Caco-2 (cell line): ENCODE measurements around the gene PLCH1. TPM values are rescaled to one million over a fixed set of nuclear protein-coding genes. Genes with fewer than 3 reads are reported as not detected.

Experiments
- BruUV-seq: library from RNA; stranded (reverse); fragments of 400-500 nt; replicated peaks from 2 replicates; lab custom pipeline; 2021; lab: Mats Ljungman, UMichigan
- CTCF ChIA-PET: fragments of 300-600 bp; sonication (Branson Sonifier 250); formaldehyde crosslinking; loops from one replicate; lab custom pipeline; 2022; ENCODE audit warnings: antibody characterized with exemption; lab: Charles Lee
- POLR2A ChIA-PET: fragments of 300-600 bp; sonication (Branson Sonifier 250); formaldehyde crosslinking; loops from one replicate; lab custom pipeline; 2022; ENCODE audit warnings: antibody characterized with exemption; lab: Charles Lee
- DNase-seq, 2 experiments: peaks; one replicate each; pipeline versions ENCODE4 v3.0.0 to v3.0.0-alpha.2; 2020 to 2022
- H3K27me3 ChIP-seq: replicated peaks from 2 replicates; pipeline ENCODE4 v1.6.0; 2011; ENCODE audit warnings: low read length; ENCODE audit not compliant: control insufficient read depth, insufficient read depth
- H3K36me3 ChIP-seq: 2 replicates; pipeline ENCODE4 v1.5.1; 2011; ENCODE audit warnings: low read length; ENCODE audit not compliant: control insufficient read depth, insufficient read depth
- H3K4me1 ChIP-seq: fragments of 250-450 bp; sonication (Bioruptor Pico); 2 replicates; pipeline ENCODE4 v1.5.1; 2020; ENCODE audit warnings: mild to moderate bottlenecking
- H3K4me3 ChIP-seq: 2 replicates; pipeline ENCODE4 v1.5.1; 2011; ENCODE audit warnings: low read depth, mild to moderate bottlenecking, control low read depth, low read length
- H3K9me3 ChIP-seq: fragments of 250-450 bp; sonication (Bioruptor Pico); 2 replicates; pipeline ENCODE4 v1.5.1; 2020; ENCODE audit warnings: mild to moderate bottlenecking, moderate library complexity
- H3K27ac Mint-ChIP-seq: one replicate; pipeline ENCODE4 v1.8.0; 2022; ENCODE audit warnings: mixed read lengths; ENCODE audit not compliant: unreplicated experiment
- H3K27me3 Mint-ChIP-seq: one replicate; pipeline ENCODE4 v1.8.0; 2022; ENCODE audit warnings: mixed read lengths; ENCODE audit not compliant: insufficient read depth, unreplicated experiment
- H3K36me3 Mint-ChIP-seq: one replicate; pipeline ENCODE4 v1.8.0; 2022; ENCODE audit warnings: mild to moderate bottlenecking, mixed read lengths; ENCODE audit not compliant: insufficient read depth, unreplicated experiment
- H3K4me1 Mint-ChIP-seq: one replicate; pipeline ENCODE4 v1.8.0; 2022; ENCODE audit warnings: low read depth, mixed read lengths; ENCODE audit not compliant: unreplicated experiment
- H3K4me3 Mint-ChIP-seq: one replicate; pipeline ENCODE4 v1.8.0; 2022; ENCODE audit warnings: mild to moderate bottlenecking, moderate library complexity, mixed read lengths; ENCODE audit not compliant: unreplicated experiment
- H3K9me3 Mint-ChIP-seq: one replicate; pipeline ENCODE4 v1.8.0; 2022; ENCODE audit warnings: mixed read lengths; ENCODE audit not compliant: unreplicated experiment
- intact Hi-C: fragments of 100-400 bp; cut with micrococcal nuclease; formaldehyde crosslinking; loops from one replicate; pipeline ENCODE4 v1.10.0; 2022; ENCODE audit not compliant: unreplicated experiment
- total RNA-seq: library from RNA; stranded (reverse); gene quantifications from 2 replicates; pipeline ENCODE4 v1.2.3, GENCODE V29; 2022
- TF ChIP-seq, protein P1 (sequence below), 2 experiments: fragments of 200-600 bp in 1 of 2; IDR thresholded peaks; 1 replicate in 1 of 2; 2 replicates in 1 of 2; pipeline versions ENCODE4 v1.5.1 to v1.8.0; 2011 to 2022; ENCODE audit warnings: antibody characterized with exemption in 1 of 2, control low read depth in 1 of 2, inconsistent platforms in 1 of 2, low read depth in 1 of 2, low read length in 1 of 2, mild to moderate bottlenecking in 1 of 2, moderate library complexity in 1 of 2; ENCODE audit not compliant: insufficient read depth in 1 of 2, severe bottlenecking in 1 of 2, unreplicated experiment in 1 of 2

The PLCH1 gene
- total RNA-seq, 1 experiment from 2014 or later = 3.1 TPM

DNA sequence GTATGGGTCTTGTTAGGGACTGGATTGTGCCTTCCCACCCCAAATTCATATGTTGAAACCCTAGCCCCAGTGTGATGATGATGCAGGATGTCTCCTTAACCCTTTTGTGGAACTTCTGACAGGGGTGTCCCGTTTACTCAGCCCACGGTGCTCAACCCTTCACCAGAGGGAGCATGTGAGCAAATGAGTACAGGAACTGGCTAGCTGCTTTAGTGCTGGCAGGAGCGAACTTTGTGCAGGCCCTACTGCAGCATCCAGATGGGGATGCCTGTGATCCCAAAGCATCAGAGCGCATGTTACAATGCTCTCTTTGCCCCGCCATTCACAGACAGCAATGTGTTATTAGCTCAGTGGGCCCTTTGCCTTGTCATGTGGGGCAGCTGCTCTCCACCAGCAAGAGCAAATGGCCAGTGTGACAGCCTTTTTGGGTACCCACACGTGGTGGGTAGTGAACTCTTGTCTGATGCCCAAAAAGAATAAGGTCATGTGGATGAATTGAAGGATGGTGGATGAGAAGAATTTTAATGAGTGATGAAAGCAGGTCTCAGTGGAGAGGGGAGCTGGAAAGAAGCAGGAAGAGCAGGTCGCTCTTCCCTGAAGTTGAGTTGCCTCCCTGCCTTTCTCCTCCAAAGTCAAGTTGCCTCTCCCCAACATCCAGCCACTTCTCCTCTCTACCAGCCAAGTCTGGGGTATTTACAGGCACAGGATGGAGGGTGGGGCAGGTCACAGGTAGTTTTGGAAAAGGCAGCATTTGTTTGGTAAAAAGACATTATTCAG, 388.1 kb downstream of the PLCH1 start:
- POLR2A ChIA-PET = no interaction called here
- H3K36me3 ChIP-seq = no peaks in the 10 kb centered on the region
- no peaks in the 10 kb centered on the region for H3K27me3 ChIP-seq
- TF ChIP-seq, protein P1, sequence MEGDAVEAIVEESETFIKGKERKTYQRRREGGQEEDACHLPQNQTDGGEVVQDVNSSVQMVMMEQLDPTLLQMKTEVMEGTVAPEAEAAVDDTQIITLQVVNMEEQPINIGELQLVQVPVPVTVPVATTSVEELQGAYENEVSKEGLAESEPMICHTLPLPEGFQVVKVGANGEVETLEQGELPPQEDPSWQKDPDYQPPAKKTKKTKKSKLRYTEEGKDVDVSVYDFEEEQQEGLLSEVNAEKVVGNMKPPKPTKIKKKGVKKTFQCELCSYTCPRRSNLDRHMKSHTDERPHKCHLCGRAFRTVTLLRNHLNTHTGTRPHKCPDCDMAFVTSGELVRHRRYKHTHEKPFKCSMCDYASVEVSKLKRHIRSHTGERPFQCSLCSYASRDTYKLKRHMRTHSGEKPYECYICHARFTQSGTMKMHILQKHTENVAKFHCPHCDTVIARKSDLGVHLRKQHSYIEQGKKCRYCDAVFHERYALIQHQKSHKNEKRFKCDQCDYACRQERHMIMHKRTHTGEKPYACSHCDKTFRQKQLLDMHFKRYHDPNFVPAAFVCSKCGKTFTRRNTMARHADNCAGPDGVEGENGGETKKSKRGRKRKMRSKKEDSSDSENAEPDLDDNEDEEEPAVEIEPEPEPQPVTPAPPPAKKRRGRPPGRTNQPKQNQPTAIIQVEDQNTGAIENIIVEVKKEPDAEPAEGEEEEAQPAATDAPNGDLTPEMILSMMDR (IDR thresholded peaks at IDR 0.05; ENCODE audit: insufficient read depth in 1 of 2, low read depth in 1 of 2, low read length in 1 of 2, severe bottlenecking in 1 of 2, unreplicated experiment in 1 of 2) = peak in 1 of 2 experiments; percentile 30
- intact Hi-C loops = loop anchor here (10.0 kb wide), 1 partner anchor 508 kb away; no protein-coding TSS in a partner anchor
- no peak overlapping the region for H3K27ac Mint-ChIP-seq
- no peak overlapping the region for H3K4me3 ChIP-seq
- H3K4me3 Mint-ChIP-seq = no peak overlapping the region
- no TSS peak for BruUV-seq
- CTCF ChIA-PET = interaction anchor here (0.6 to 1.7 kb wide), 2 partner anchors 243 to 345 kb away, joined by 4 to 8 read pairs; no protein-coding TSS in a partner anchor
- no peaks in the 10 kb centered on the region for H3K27me3 Mint-ChIP-seq
- no peaks in the 10 kb centered on the region for H3K4me1 ChIP-seq
- peak in 1 of 2 experiments; percentile 21 for DNase-seq
- peaks cover 6% of the 10 kb centered on the region for H3K36me3 Mint-ChIP-seq
- H3K9me3 ChIP-seq = no peaks in the 10 kb centered on the region
- H3K9me3 Mint-ChIP-seq = no peaks in the 10 kb centered on the region
- no peaks in the 10 kb centered on the region for H3K4me1 Mint-ChIP-seq

- DNase-seq = no peak
- no TSS peak for BruUV-seq
- TF ChIP-seq, protein P1 (IDR thresholded peaks at IDR 0.05; ENCODE audit: insufficient read depth in 1 of 2, low read depth in 1 of 2, low read length in 1 of 2, severe bottlenecking in 1 of 2, unreplicated experiment in 1 of 2) = no peak
- no peaks in the 10 kb centered on the region for H3K27me3 ChIP-seq
- Mint-ChIP-seq H3K9me3 (no peaks in the 10 kb centered on the region), H3K27ac (no peak overlapping the region), H3K4me3 (no peak overlapping the region), H3K36me3 (no peaks in the 10 kb centered on the region), H3K27me3 (no peaks in the 10 kb centered on the region), H3K4me1 (no peaks in the 10 kb centered on the region)
- intact Hi-C loops = loop anchor here (10.0 kb wide), 1 partner anchor 510 kb away; no protein-coding TSS in a partner anchor
- no peaks in the 10 kb centered on the region for H3K36me3 ChIP-seq
- ChIA-PET POLR2A (no interaction called here), CTCF (interaction anchor here (1.8 kb wide), 1 partner anchor 347 kb away, joined by 7 read pairs; no protein-coding TSS in a partner anchor)
- H3K4me1 ChIP-seq = no peaks in the 10 kb centered on the region
- H3K9me3 ChIP-seq = no peaks in the 10 kb centered on the region
- H3K4me3 ChIP-seq = no peak overlapping the region
These were observed 390.2 kb downstream of the PLCH1 start for GRCh38 chr3:155354658-155355057.

DNA sequence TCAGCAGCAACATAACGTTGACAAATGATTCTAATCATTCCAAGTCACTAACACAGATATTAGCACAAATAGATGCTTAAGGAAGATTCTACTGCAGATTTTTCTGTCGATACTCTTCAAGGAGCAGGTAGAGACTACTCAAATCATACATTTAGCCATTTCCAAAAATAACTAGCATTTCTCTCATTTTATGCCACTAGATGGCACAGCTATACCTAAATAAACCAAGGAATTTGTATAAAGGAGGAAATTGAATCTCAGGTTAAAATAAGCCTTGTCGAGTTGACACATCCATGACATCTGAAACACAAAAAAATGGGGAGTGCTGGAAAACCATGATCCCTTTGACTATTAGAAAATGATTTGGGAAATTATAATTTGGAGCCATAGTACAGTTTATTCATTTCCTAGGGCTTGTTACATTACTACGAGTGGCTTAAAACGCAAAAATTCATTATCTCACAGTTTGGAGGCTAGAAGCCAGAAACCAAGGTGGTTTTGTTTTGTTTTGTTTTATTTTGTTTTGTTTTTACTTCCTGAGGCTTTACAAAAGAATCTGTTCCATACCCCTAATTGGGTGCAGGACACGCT, 391.9 kb downstream of the PLCH1 start:
- H3K36me3 ChIP-seq = no peaks in the 10 kb centered on the region
- no peaks in the 10 kb centered on the region for H3K36me3 Mint-ChIP-seq
- H3K27ac Mint-ChIP-seq = no peak overlapping the region
- peak in 1 of 2 experiments; percentile 34 for DNase-seq
- H3K27me3 Mint-ChIP-seq = peaks cover 3% of the 10 kb centered on the region
- BruUV-seq = no TSS peak
- no peaks in the 10 kb centered on the region for H3K4me1 ChIP-seq
- ChIA-PET CTCF (interaction anchor here (1.9 kb wide), 1 partner anchor 349 kb away, joined by 14 read pairs; no protein-coding TSS in a partner anchor), POLR2A (no interaction called here)
- H3K4me3 Mint-ChIP-seq = no peak overlapping the region
- H3K9me3 ChIP-seq = no peaks in the 10 kb centered on the region
- intact Hi-C loops = loop anchor here (1.0 to 10.0 kb wide), 3 partner anchors 29 to 512 kb away; no protein-coding TSS in a partner anchor
- H3K27me3 ChIP-seq = no peaks in the 10 kb centered on the region
- H3K4me3 ChIP-seq = no peak overlapping the region
- no peaks in the 10 kb centered on the region for H3K9me3 Mint-ChIP-seq
- no peaks in the 10 kb centered on the region for H3K4me1 Mint-ChIP-seq
- TF ChIP-seq, protein P1 (IDR thresholded peaks at IDR 0.05; ENCODE audit: insufficient read depth in 1 of 2, low read depth in 1 of 2, low read length in 1 of 2, severe bottlenecking in 1 of 2, unreplicated experiment in 1 of 2) = peak; percentile 46 to 56
